SH-SY5Y (cell line): ENCODE results near the gene COL4A4.

Experiments used
- GATA2 ChIP-seq: IDR thresholded peaks from 2 replicates; pipeline ENCODE4 v1.6.1; 2011; ENCODE audit warnings: mild to moderate bottlenecking, low read depth, low read length
- GATA3 ChIP-seq: IDR thresholded peaks from 2 replicates; pipeline ENCODE4 v1.6.1; 2011; ENCODE audit warnings: low read depth, mild to moderate bottlenecking, low read length, moderate library complexity

COL4A4 gene

GRCh38 chr2:227010433-227010832 lies 153.6 kb downstream of the COL4A4 start:
- TF ChIP-seq GATA3: no peak
- TF ChIP-seq GATA2: no peak

- no peak for TF ChIP-seq GATA3
- no peak for TF ChIP-seq GATA2
Measured at GRCh38 chr2:227007940-227008339, 156.1 kb downstream of the COL4A4 start.

- TF ChIP-seq GATA2 (no peak), GATA3 (no peak)
Measured at GRCh38 chr2:227007148-227007547, 156.9 kb downstream of the COL4A4 start.

- TF ChIP-seq GATA3 (no peak), GATA2 (no peak)
Measured at GRCh38 chr2:227006189-227006897, 157.7 kb downstream of the COL4A4 start.

GRCh38 chr2:227004482-227004881 lies 159.5 kb downstream of the COL4A4 start:
- TF ChIP-seq GATA3 (no peak), GATA2 (no peak)

GRCh38 chr2:227000123-227000522 lies 163.9 kb downstream of the COL4A4 start:
- TF ChIP-seq GATA2: no peak
- TF ChIP-seq GATA3: no peak

GRCh38 chr2:226999661-227000060 lies 164.3 kb downstream of the COL4A4 start:
- TF ChIP-seq GATA3 (no peak), GATA2 (no peak)

- TF ChIP-seq GATA3 (no peak), GATA2 (no peak)
Measured at GRCh38 chr2:226995625-226996041, 168.4 kb downstream of the COL4A4 start.

GRCh38 chr2:226994775-226995174 lies 169.2 kb downstream of the COL4A4 start:
- TF ChIP-seq GATA2 (no peak), GATA3 (no peak)

- no peak for TF ChIP-seq GATA2
- TF ChIP-seq GATA3: no peak
Measured at GRCh38 chr2:226993171-226993570, 170.8 kb downstream of the COL4A4 start.

- TF ChIP-seq GATA2 (no peak), GATA3 (no peak)
Measured at GRCh38 chr2:226991663-226992062, 172.3 kb downstream of the COL4A4 start.

- TF ChIP-seq GATA2 (no peak), GATA3 (no peak)
Measured at GRCh38 chr2:226985583-226985946, 178.4 kb downstream of the COL4A4 start.

GRCh38 chr2:226984750-226985582 lies 179.0 kb downstream of the COL4A4 start:
- TF ChIP-seq GATA2 (peak; percentile 69), GATA3 (peak; percentile 52; the same call in 1 of the 2 replicates)

- no peak for TF ChIP-seq GATA2
- no peak for TF ChIP-seq GATA3
Measured at GRCh38 chr2:226983895-226984749, 179.9 kb downstream of the COL4A4 start.

- peak; percentile 11; the same call in 1 of the 2 replicates for TF ChIP-seq GATA2
- TF ChIP-seq GATA3: no peak
Measured at GRCh38 chr2:226981791-226982326, 182.1 kb downstream of the COL4A4 start.
